HepG2 (cell line): ENCODE results near the gene DLG1. TPM values are rescaled to one million over a fixed set of nuclear protein-coding genes. Genes with fewer than 3 reads are reported as not detected.

Source experiments
- ATAC-seq: fragments of 200-7000 bp; cut with Tn5 transposase; 3 replicates; pipeline ENCODE4 v1.9.1; 2020; ENCODE audit warnings: mild to moderate bottlenecking, moderate library complexity
- BruUV-seq: library from RNA; stranded (reverse); fragments of 400-500 nt; replicated peaks from 2 replicates; lab custom pipeline; 2021; lab: Mats Ljungman, UMichigan
- CTCF ChIA-PET: fragments of 300-600 bp; formaldehyde crosslinking; extraction: SDS; loops from one replicate; lab custom pipeline; 2021; ENCODE audit warnings: low total read pairs, inconsistent platforms, low intra/inter-chr PET ratio; lab: Yijun Ruan, JAX
- POLR2A ChIA-PET: fragments of 350-600 bp; sonication (Branson Sonifier 250); formaldehyde crosslinking; loops from one replicate; lab custom pipeline; 2020; ENCODE audit warnings: antibody characterized with exemption, inconsistent platforms; lab: Yijun Ruan, JAX
- DNase-seq: peaks from one replicate; pipeline ENCODE4 v3.0.0-alpha.2; 2015; ENCODE audit warnings: low spot score
- FAIRE-seq: peaks from 3 replicates; lab custom pipeline; 2011; peaks lifted over from hg19 to GRCh38; lab: Jason Lieb, UNC
- H2AFZ ChIP-seq: one replicate; pipeline ENCODE4 v1.6.1; 2011; ENCODE audit warnings: low read length, inconsistent platforms
- H3K27ac ChIP-seq: fragments of 300-600 bp; 3 replicates; pipeline ENCODE4 v1.8.0; 2011; ENCODE audit warnings: mixed run types, mild to moderate bottlenecking, mixed read lengths, low read length, inconsistent platforms; ENCODE audit not compliant: insufficient read depth; ENCODE audit errors: extremely low read length
- H3K27me3 ChIP-seq, 2 experiments: fragments of 200-600 bp in 1 of 2; 2 replicates in 1 of 2; 3 replicates in 1 of 2; pipeline versions ENCODE4 v1.6.0 to v1.8.0; 2011; ENCODE audit warnings: low read length in 2 of 2, mild to moderate bottlenecking in 2 of 2, moderate library complexity in 2 of 2, inconsistent platforms in 1 of 2; ENCODE audit not compliant: insufficient read depth in 2 of 2, control insufficient read depth in 1 of 2
- H3K36me3 ChIP-seq, 2 experiments: fragments of 200-600 bp in 1 of 2; replicated peaks in 1 of 2; 2 replicates in 1 of 2; 3 replicates in 1 of 2; pipeline versions ENCODE4 v1.5.1 to v1.8.0; 2011; ENCODE audit warnings: low read length in 2 of 2, inconsistent platforms in 1 of 2; ENCODE audit not compliant: insufficient read depth in 2 of 2, control insufficient read depth in 1 of 2
- H3K4me1 ChIP-seq: 2 replicates; pipeline ENCODE4 v1.5.1; 2012; ENCODE audit warnings: low read length, inconsistent platforms; ENCODE audit not compliant: insufficient read depth
- H3K4me2 ChIP-seq: 2 replicates; pipeline ENCODE4 v1.6.0; 2011; ENCODE audit warnings: low read depth, low read length, inconsistent platforms
- H3K4me3 ChIP-seq, 3 experiments: fragments of 200-600 bp in 1 of 3; sonication (generic), shearing (Covaris generic) in 1 of 3; replicated peaks in 1 of 3; 2 replicates each; pipeline ENCODE4 v1.5.1; 2011 to 2016; ENCODE audit warnings: low read length in 3 of 3, inconsistent platforms in 2 of 3, low read depth in 2 of 3, mild to moderate bottlenecking in 2 of 3, control low read depth in 1 of 3, mixed read lengths in 1 of 3; ENCODE audit not compliant: insufficient read depth in 1 of 3
- H3K79me2 ChIP-seq: one replicate; pipeline ENCODE4 v1.6.1; 2011; ENCODE audit warnings: low read length, inconsistent platforms; ENCODE audit not compliant: insufficient read depth
- H3K9ac ChIP-seq: 2 replicates; pipeline ENCODE4 v1.6.0; 2011; ENCODE audit warnings: mild to moderate bottlenecking, low read depth, low read length, inconsistent platforms; ENCODE audit not compliant: insufficient read depth
- H3K9me3 ChIP-seq: 2 replicates; pipeline ENCODE4 v1.5.1; 2012; ENCODE audit warnings: mild to moderate bottlenecking, low read length
- H4K20me1 ChIP-seq: 2 replicates; pipeline ENCODE4 v1.6.0; 2011; ENCODE audit warnings: inconsistent platforms, mild to moderate bottlenecking, low read length, moderate library complexity; ENCODE audit not compliant: insufficient read depth
- CBX5 ChIP-seq: sonication (generic); formaldehyde crosslinking; IDR thresholded peaks from 2 replicates; pipeline ENCODE4 v1.4.0; 2020; ENCODE audit warnings: missing genetic modification reagents, borderline replicate concordance
- EEA1 ChIP-seq: sonication (generic); formaldehyde crosslinking; IDR thresholded peaks from 2 replicates; pipeline ENCODE4 v1.5.1; 2020; ENCODE audit warnings: mild to moderate bottlenecking, missing genetic modification reagents, borderline replicate concordance
- KLF6 ChIP-seq: IDR thresholded peaks from 2 replicates; pipeline ENCODE4 v1.8.0; 2016; ENCODE audit warnings: missing biosample characterization, missing genetic modification reagents
- MYNN ChIP-seq: sonication (generic); formaldehyde crosslinking; IDR thresholded peaks from 2 replicates; pipeline ENCODE4 v1.4.0; 2020; ENCODE audit warnings: mild to moderate bottlenecking, low read depth, missing genetic modification reagents
- NCOA2 ChIP-seq: sonication (generic); formaldehyde crosslinking; IDR thresholded peaks from 2 replicates; pipeline ENCODE4 v1.8.0; 2022; ENCODE audit warnings: inconsistent platforms
- PTBP1 ChIP-seq: fragments of 200-400 bp; formaldehyde crosslinking; IDR thresholded peaks from 2 replicates; pipeline ENCODE4 v1.6.1; 2018; ENCODE audit warnings: low read length, low read depth; ENCODE audit not compliant: poor library complexity, severe bottlenecking
- SMC3 ChIP-seq: IDR thresholded peaks from 2 replicates; pipeline ENCODE4 v1.6.1; 2011; ENCODE audit warnings: low read length, improper control_type of control experiment
- ZEB1 ChIP-seq: IDR thresholded peaks from 2 replicates; pipeline ENCODE4 v1.6.1; 2012; ENCODE audit warnings: mild to moderate bottlenecking, low read depth, inconsistent platforms; ENCODE audit not compliant: insufficient replicate concordance
- ZNF513 ChIP-seq: sonication (generic); formaldehyde crosslinking; conservative IDR thresholded peaks from 2 replicates; pipeline ENCODE4 v1.5.0; 2020; ENCODE audit warnings: missing genetic modification reagents
- WGBS: methylation state at CpG from one replicate; pipeline ENCODE4 v1.1.6; 2017; ENCODE audit warnings: low lambda C conversion rate; 5-methylcytosine and 5-hydroxymethylcytosine counted together
- in situ Hi-C: cut with HindIII; loops from 2 replicates; pipeline ENCODE4 v1.10.0; 2017; ENCODE audit warnings: low pct_unique_long_range_greater_than_20kb; ENCODE audit not compliant: extremely low pct_ligation_motif_present
- intact Hi-C: fragments of 100-400 bp; cut with micrococcal nuclease; formaldehyde crosslinking; loops from one replicate; pipeline ENCODE4 v1.10.0; 2022; ENCODE audit not compliant: unreplicated experiment
- polyA plus RNA-seq, 8 experiments: library from polyadenylated mRNA; depleted of rRNA in 3 of 8; stranded (reverse) in 7 of 8; unstranded in 1 of 8; fragments of >200 nt; fragmentation: Illumina TruSeq in 4 of 8; extraction: Trizol in 4 of 8; gene quantifications; 2 replicates each; pipeline versions ENCODE4 v1.2.1 to v1.2.3, GENCODE V29; 2011 to 2016; ENCODE audit warnings: low read depth in 4 of 8, missing spikeins in 1 of 8, mixed read lengths in 1 of 8; ENCODE audit not compliant: insufficient read depth in 1 of 8
- total RNA-seq, 5 experiments: library from RNA; depleted of rRNA; stranded (reverse); fragments of >200 nt; fragmentation: Illumina TruSeq; extraction: Trizol; gene quantifications; 2 replicates each; pipeline ENCODE4 v1.2.3, GENCODE V29; 2016; ENCODE audit warnings: low read depth in 1 of 5

DLG1 gene
- total and polyA plus RNA-seq, 2 of the 13 experiments (the other 11 are each of a cell fraction or from before 2014, with no cell fraction given) = 30.5 to 104 TPM

- Histone ChIP-seq H3K4me1 (peaks cover 35% of the 10 kb centered on the region), H3K79me2 (peaks cover 100% of the 10 kb centered on the region), H3K9me3 (no peaks in the 10 kb centered on the region), H3K9ac (no peak overlapping the region), H3K36me3 (peaks cover 0 to 8% of the 10 kb centered on the region in 2 experiments; a peak in 2 of 5 replicates), H3K4me2 (no peak overlapping the region), H3K27me3 (no peaks in the 10 kb centered on the region), H2AFZ (no peak overlapping the region), H4K20me1 (peaks cover 17% of the 10 kb centered on the region), H3K27ac (no peak overlapping the region), H3K4me3 (no peak overlapping the region)
- intact Hi-C loops = loop anchor here (1.0 to 5.0 kb wide), 4 partner anchors 41 to 254 kb away; partner anchors contain the start of gene DLG1
- FAIRE-seq (no peak), DNase-seq (no peak), ATAC-seq (peak; percentile 59)
- TF ChIP-seq MYNN (no peak), EEA1 (CRISPR knock-in tag) (no peak), KLF6 (CRISPR knock-in tag) (no peak), ZEB1 (no peak), PTBP1 (no peak), CBX5 (CRISPR knock-in tag) (no peak), ZNF513 (CRISPR knock-in tag) (no peak), SMC3 (no peak), NCOA2 (CRISPR knock-in tag) (no peak)
- ChIA-PET POLR2A (interaction anchor here (0.9 to 2.2 kb wide), 4 partner anchors 108 to 259 kb away, joined by 3 to 6 read pairs (median 4); no protein-coding TSS in a partner anchor), CTCF (interaction anchor here (0.7 to 2.1 kb wide), 4 partner anchors 199 to 254 kb away, joined by 4 to 14 read pairs (median 6); no protein-coding TSS in a partner anchor)
- BruUV-seq = no TSS peak
- in situ Hi-C loops = no loop called here
- WGBS = 83% methylated on average over 4 of the region's 4 CpGs
Observed at GRCh38 chr3:197256104-197256503, 42.3 kb downstream of the DLG1 start.
